GM21447 (cell line): ENCODE data around the gene PRAMEF13.
"Not testable (repeated sequence)": the region's sequence is repeated elsewhere in the genome, so short reads cannot be mapped to it uniquely, and the experiment has no call there.

ENCODE experiments used
- ATAC-seq: cut with Tn5 transposase; IDR thresholded peaks from one replicate; pipeline ENCODE4 v1.9.1; 2021; ENCODE audit not compliant: unreplicated experiment

PRAMEF13 gene

DNA sequence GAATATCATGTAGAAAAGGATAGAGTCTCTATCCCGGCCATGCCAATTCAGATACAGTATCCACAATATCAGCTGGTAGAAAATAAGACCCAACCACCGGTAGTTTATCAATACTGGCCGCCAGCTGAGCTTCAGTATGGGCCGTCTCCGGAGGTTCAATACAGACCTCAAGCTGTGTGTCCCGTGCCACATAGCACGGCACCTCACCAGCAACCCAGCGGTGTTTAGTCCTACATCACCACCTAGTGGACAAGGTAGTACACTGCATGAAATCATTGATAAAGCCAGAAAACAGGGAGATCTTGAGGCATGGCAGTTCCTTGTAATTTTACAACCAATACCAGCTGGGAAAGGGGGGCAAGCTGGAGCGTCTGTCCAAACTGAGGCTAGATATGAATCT is 7.5 kb upstream of the PRAMEF13 start:
- not testable (repeated sequence) for ATAC-seq

DNA sequence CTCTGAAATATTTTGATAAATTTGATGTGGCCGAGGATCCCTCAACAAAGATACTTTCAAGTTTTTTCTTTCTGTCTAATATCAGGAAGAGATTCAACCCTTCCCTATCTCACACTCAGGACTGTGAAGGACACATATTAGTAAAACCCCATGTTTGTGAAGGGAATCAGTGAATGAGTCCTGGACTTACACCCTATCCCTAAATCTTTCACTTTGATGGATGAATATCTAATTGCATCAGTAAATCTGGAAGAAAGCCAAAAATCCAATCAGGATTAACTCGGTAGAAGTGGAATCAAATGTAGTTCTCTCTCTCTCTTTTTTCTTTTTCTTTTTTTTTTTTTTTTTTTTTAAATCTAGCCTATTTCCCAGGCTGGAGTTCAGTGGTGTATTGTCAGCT is 29.7 kb downstream of the PRAMEF13 start, which contains the start of gene PRAMEF9:
Gene PRAMEF9 (plus strand): TSS at position 301 of the 400 bp plus-strand sequence. CDS start 3,433 bp downstream, outside the sequence.
- not testable (repeated sequence) for ATAC-seq

DNA sequence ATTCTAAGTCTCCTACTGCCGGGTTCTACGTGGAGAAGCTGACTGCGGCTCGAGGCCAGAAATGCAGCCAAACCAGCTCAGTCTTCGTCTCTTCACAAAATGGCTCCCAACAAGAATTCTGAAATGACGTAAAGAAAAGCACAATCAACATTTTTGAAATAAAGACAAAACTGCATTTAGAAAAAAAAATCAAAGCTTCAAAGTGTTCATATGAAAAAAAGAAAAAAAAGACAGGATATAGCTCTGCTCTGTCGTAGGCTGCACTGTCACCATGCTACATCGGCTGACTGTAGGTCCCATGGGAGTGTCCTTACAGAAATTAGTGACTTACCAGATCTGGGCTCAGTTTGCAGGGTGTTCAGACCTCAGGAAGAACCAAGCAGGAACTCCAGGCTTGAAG is 35.7 kb downstream of the PRAMEF13 start, which contains the start of gene HNRNPCL4:
Gene HNRNPCL4 (minus strand): TSS at position 101 of the 400 bp plus-strand sequence. CDS start 164 bp downstream, outside the sequence.
- ATAC-seq, result not testable (repeated sequence)

DNA sequence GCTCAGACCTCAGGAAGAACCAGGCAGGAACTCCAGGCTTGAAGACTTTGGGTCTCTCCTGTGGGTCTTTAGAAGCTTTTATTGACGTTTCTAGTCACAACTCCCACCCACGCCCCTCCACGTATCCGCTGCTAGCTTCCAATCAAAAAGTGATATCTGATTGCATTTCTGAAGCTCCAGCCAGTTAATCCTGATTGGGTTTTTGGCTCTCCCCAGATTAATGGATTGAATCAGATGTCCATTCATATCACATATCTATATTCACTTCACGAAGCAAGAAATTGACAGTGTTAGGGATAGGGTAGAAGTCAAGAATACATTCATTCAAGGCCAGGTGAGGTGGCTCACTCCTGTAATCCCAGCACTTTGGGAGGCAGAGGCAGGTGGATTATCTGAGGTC is 45.3 kb downstream of the PRAMEF13 start, which contains the start of gene PRAMEF26:
Gene PRAMEF26 (minus strand): TSS at position 101 of the 400 bp plus-strand sequence. CDS start 2,914 bp downstream, outside the sequence.
- ATAC-seq, result not testable (repeated sequence)
